ENCODE results near the gene LPA. TPM values are rescaled to one million over a fixed set of nuclear protein-coding genes. Genes with fewer than 3 reads are reported as not detected.
"Not testable (repeated sequence)": the region's sequence is repeated elsewhere in the genome, so short reads cannot be mapped to it uniquely, and the experiment has no call there.

The LPA gene
- total and polyA plus RNA-seq, 4 donors: 0.03 to 1.1 TPM; not detected in 2

DNA sequence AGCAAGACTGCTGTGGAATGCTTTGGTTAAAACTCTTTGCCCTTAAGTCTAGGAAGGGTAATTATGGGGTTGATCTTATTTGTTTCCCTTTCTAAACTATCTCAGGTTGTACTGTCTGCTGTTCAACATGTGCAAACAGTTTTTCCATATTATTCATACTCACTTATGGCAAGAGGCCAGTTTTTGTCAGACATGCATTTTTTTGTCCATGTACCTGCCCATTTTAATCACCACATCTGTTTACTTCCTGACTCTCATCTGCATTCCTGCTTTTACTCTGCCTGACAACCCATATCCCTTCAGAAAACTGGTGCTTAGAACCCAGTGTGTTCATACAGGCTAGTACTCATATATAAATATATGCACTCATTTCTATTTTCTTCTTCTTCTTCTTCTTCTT, 80.3 kb downstream of the LPA start:
- Histone ChIP-seq H3K9me3 (ENCODE audit: control insufficient read depth in 4 of 4, insufficient read depth in 3 of 4, low read length in 3 of 4) (peaks cover 0 to 7% (median 2%) of the 10 kb centered on the region in 4 donors), H3K9ac (ENCODE audit: insufficient read depth in 1 of 2, low read length in 2 of 2) (no peak overlapping the region), H3K4me1 (ENCODE audit: control insufficient read depth in 5 of 5, insufficient read depth in 5 of 5, low read length in 5 of 5) (no peaks in the 10 kb centered on the region), H3K36me3 (ENCODE audit: control insufficient read depth in 4 of 4, insufficient read depth in 4 of 4, low read length in 4 of 4) (no peaks in the 10 kb centered on the region), H3K4me3 (no peak overlapping the region), H3K27me3 (ENCODE audit: control insufficient read depth in 3 of 3, insufficient read depth in 3 of 3, low read length in 2 of 3) (no peaks in the 10 kb centered on the region), H3K27ac (ENCODE audit: low read depth in 1 of 2, low read length in 1 of 2) (no peak overlapping the region)
- TF ChIP-seq, protein P1, sequence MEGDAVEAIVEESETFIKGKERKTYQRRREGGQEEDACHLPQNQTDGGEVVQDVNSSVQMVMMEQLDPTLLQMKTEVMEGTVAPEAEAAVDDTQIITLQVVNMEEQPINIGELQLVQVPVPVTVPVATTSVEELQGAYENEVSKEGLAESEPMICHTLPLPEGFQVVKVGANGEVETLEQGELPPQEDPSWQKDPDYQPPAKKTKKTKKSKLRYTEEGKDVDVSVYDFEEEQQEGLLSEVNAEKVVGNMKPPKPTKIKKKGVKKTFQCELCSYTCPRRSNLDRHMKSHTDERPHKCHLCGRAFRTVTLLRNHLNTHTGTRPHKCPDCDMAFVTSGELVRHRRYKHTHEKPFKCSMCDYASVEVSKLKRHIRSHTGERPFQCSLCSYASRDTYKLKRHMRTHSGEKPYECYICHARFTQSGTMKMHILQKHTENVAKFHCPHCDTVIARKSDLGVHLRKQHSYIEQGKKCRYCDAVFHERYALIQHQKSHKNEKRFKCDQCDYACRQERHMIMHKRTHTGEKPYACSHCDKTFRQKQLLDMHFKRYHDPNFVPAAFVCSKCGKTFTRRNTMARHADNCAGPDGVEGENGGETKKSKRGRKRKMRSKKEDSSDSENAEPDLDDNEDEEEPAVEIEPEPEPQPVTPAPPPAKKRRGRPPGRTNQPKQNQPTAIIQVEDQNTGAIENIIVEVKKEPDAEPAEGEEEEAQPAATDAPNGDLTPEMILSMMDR (IDR thresholded peaks at IDR 0.05; ENCODE audit: control extremely low read depth, extremely low read depth): no peak
- ATAC-seq (ENCODE audit: insufficient read depth, low FRiP score): no peak
- DNase-seq: no peak

DNA sequence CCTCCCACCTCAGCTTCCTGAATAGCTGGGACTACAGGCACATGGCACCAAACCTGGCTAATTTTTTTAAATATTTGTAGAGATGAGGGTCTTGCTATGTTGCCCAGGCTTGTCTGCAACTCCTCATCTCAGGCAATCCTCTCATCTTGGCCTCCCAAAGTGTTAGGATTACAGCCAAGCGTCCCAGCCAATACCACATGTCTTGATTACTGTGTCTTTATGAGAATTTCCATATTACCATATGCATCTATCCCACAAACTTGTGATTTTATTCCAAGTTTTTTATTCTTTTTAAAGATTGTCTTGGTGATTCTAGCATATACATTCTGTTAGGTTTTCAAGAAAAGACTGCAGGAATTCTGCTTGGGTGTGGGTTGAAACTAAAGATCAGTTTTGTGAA, 82.7 kb downstream of the LPA start:
- no peak for ATAC-seq (ENCODE audit: insufficient read depth, low FRiP score)
- no peak overlapping the region for H3K4me3 ChIP-seq

DNA sequence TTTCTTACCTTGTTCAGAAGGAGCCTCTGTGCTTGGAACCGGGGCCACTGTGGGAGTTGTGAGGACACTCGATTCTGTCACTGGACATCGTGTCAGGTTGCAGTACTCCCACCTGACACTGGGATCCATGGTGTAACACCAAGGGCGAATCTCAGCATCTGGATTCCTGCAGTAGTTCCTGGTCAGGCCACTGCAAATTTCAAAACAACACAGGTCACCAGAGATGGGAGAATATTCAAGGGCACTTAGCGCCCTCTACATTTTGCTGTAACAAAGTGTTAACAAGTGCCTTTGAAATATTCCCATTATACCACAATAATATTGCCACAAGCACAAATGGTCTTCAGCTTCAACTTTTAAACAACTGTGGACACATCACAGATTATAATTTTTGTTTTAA, 85.6 kb downstream of the LPA start:
- H3K4me3 ChIP-seq; H3K27me3 ChIP-seq (ENCODE audit: control insufficient read depth in 3 of 3, insufficient read depth in 3 of 3, low read length in 2 of 3); H3K9ac ChIP-seq (ENCODE audit: insufficient read depth in 1 of 2, low read length in 2 of 2); H3K4me1 ChIP-seq (ENCODE audit: control insufficient read depth in 5 of 5, insufficient read depth in 5 of 5, low read length in 5 of 5); H3K9me3 ChIP-seq (ENCODE audit: control insufficient read depth in 4 of 4, insufficient read depth in 3 of 4, low read length in 3 of 4); DNase-seq; H3K27ac ChIP-seq (ENCODE audit: low read depth in 1 of 2, low read length in 1 of 2); ATAC-seq (ENCODE audit: insufficient read depth, low FRiP score); H3K36me3 ChIP-seq (ENCODE audit: control insufficient read depth in 4 of 4, insufficient read depth in 4 of 4, low read length in 4 of 4): not testable (repeated sequence)
- 67 to 68% methylated on average over 5 of the region's 5 CpGs for WGBS, 2 donors

More for the DNA sequence above, 82.7 kb downstream of the LPA start:
- H3K27ac ChIP-seq (ENCODE audit: low read depth in 1 of 2, low read length in 1 of 2): no peak overlapping the region
- no peak for DNase-seq
- TF ChIP-seq, protein P1 (IDR thresholded peaks at IDR 0.05; ENCODE audit: control extremely low read depth, extremely low read depth): no peak
- peaks cover 0 to 5% (median 2%) of the 10 kb centered on the region in 4 donors for H3K9me3 ChIP-seq (ENCODE audit: control insufficient read depth in 4 of 4, insufficient read depth in 3 of 4, low read length in 3 of 4)
- H3K4me1 ChIP-seq (ENCODE audit: control insufficient read depth in 5 of 5, insufficient read depth in 5 of 5, low read length in 5 of 5): no peaks in the 10 kb centered on the region
- no peaks in the 10 kb centered on the region for H3K36me3 ChIP-seq (ENCODE audit: control insufficient read depth in 4 of 4, insufficient read depth in 4 of 4, low read length in 4 of 4)
- H3K27me3 ChIP-seq (ENCODE audit: control insufficient read depth in 3 of 3, insufficient read depth in 3 of 3, low read length in 2 of 3): no peaks in the 10 kb centered on the region
- WGBS, 2 donors: 68 to 78% methylated on average over 1 of the region's 1 CpG
- H3K9ac ChIP-seq (ENCODE audit: insufficient read depth in 1 of 2, low read length in 2 of 2): no peak overlapping the region

DNA sequence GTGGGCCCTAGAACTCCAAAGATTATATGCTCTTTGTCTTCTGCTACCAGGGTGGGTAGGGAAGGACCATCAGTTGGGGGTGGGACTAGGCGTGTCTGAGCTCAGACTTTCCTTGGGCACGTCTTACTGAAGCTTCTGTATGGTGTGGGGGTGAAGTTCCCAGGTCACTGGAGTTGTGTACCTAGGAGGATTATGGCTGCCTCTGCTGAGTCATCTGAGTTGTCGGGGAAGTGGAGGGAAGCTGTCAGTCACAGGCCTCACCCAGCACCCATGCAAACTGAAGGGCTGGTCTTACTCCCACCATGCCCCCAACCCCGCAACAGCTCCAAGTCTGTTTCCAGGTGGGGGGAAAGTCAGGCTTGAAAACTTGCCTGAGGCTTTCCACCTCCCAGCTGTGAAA, 90.1 kb downstream of the LPA start:
- ATAC-seq (ENCODE audit: insufficient read depth, low FRiP score): no peak
- Histone ChIP-seq H3K27me3 (ENCODE audit: control insufficient read depth in 3 of 3, insufficient read depth in 3 of 3, low read length in 2 of 3) (no peaks in the 10 kb centered on the region), H3K36me3 (ENCODE audit: control insufficient read depth in 4 of 4, insufficient read depth in 4 of 4, low read length in 4 of 4) (no peaks in the 10 kb centered on the region), H3K4me3 (no peak overlapping the region), H3K4me1 (ENCODE audit: control insufficient read depth in 5 of 5, insufficient read depth in 5 of 5, low read length in 5 of 5) (no peaks in the 10 kb centered on the region), H3K9ac (ENCODE audit: insufficient read depth in 1 of 2, low read length in 2 of 2) (no peak overlapping the region), H3K27ac (ENCODE audit: low read depth in 1 of 2, low read length in 1 of 2) (no peak overlapping the region), H3K9me3 (ENCODE audit: control insufficient read depth in 4 of 4, insufficient read depth in 3 of 4, low read length in 3 of 4) (peaks cover 0 to 3% (median 1%) of the 10 kb centered on the region in 4 donors)
- TF ChIP-seq, protein P1 (IDR thresholded peaks at IDR 0.05; ENCODE audit: control extremely low read depth, extremely low read depth): no peak
- WGBS, 2 donors: 66 to 74% methylated on average over 4 of the region's 4 CpGs
- DNase-seq: no peak

DNA sequence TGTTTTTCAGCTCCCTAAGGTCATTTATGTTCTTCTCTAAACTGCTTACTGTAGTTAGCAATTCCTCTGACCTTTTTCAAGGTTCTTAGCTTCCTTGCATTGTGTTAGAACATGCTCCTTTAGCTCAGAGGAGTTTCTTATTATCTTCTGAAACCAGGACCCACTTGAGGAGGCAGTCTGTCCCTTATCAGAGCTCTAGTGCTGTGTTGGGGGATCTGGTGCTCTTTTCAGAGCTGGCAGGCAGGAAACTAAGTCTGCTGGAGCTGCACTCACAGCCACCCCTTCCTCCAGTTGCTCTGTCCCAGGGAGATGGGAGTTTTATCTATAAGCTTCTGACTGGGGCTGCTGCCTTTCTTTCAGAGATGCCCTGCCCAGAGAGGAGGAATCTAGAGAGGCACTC, 92.9 kb downstream of the LPA start:
- not testable (repeated sequence) for ATAC-seq (ENCODE audit: insufficient read depth, low FRiP score); H3K27ac ChIP-seq (ENCODE audit: low read depth in 1 of 2, low read length in 1 of 2)

More for the DNA sequence above, 92.9 kb downstream of the LPA start:
- H3K4me3 ChIP-seq; H3K9ac ChIP-seq (ENCODE audit: insufficient read depth in 1 of 2, low read length in 2 of 2); H3K9me3 ChIP-seq (ENCODE audit: control insufficient read depth in 4 of 4, insufficient read depth in 3 of 4, low read length in 3 of 4); DNase-seq; H3K36me3 ChIP-seq (ENCODE audit: control insufficient read depth in 4 of 4, insufficient read depth in 4 of 4, low read length in 4 of 4); H3K27me3 ChIP-seq (ENCODE audit: control insufficient read depth in 3 of 3, insufficient read depth in 3 of 3, low read length in 2 of 3); H3K4me1 ChIP-seq (ENCODE audit: control insufficient read depth in 5 of 5, insufficient read depth in 5 of 5, low read length in 5 of 5): not testable (repeated sequence)

Data from lung (tissue), 12 donors.